Testis (tissue), 3 donors: ENCODE data around the gene NFIX. TPM values are rescaled to one million over a fixed set of nuclear protein-coding genes. Genes with fewer than 3 reads are reported as not detected.

Experiments
- DNase-seq: peaks from one replicate; pipeline ENCODE4 v3.0.0-alpha.2; 2019
- H3K27ac ChIP-seq, 2 donors: fragments of 200-600 bp; sonication (generic); one replicate each; pipeline ENCODE4 v1.5.1; 2019
- H3K27me3 ChIP-seq: fragments of 200-600 bp; sonication (generic); one replicate; pipeline ENCODE4 v1.5.1; 2019
- H3K36me3 ChIP-seq: fragments of 200-600 bp; sonication (generic); one replicate; pipeline ENCODE4 v1.5.1; 2017; ENCODE audit warnings: low read depth; ENCODE audit errors: missing control alignments
- H3K4me1 ChIP-seq: fragments of 200-600 bp; sonication (generic); one replicate; pipeline ENCODE4 v1.5.1; 2019
- H3K4me3 ChIP-seq, 2 donors: fragments of 200-600 bp; sonication (generic); one replicate each; pipeline ENCODE4 v1.5.1; 2017 to 2019
- H3K9me3 ChIP-seq: fragments of 200-600 bp; sonication (generic); one replicate; pipeline ENCODE4 v1.5.1; 2017
- CTCF ChIP-seq, 3 experiments: fragments of 450-650 bp in 2 of 3; fragments of 200-600 bp in 1 of 3; sonication (generic) in 1 of 3; IDR thresholded peaks; one replicate each; pipeline ENCODE4 v1.5.1; 2016 to 2019; ENCODE audit warnings: antibody characterized with exemption in 3 of 3, mild to moderate bottlenecking in 2 of 3, moderate library complexity in 1 of 3
- POLR2A ChIP-seq: fragments of 450-650 bp; IDR thresholded peaks from one replicate; pipeline ENCODE4 v1.6.1; 2017; ENCODE audit warnings: antibody characterized with exemption, mild to moderate bottlenecking, moderate library complexity
- WGBS, 2 donors: methylation state at CpG; one replicate each; pipeline ENCODE4 v1.1.5; 2018; 5-methylcytosine and 5-hydroxymethylcytosine counted together
- intact Hi-C: fragments of 100-400 bp; cut with DNase I; formaldehyde crosslinking; loops from one replicate; pipeline ENCODE4 v1.15.1; 2023; ENCODE audit warnings: low total_unique reads
- polyA plus RNA-seq: library from polyadenylated mRNA; stranded (reverse); fragments of 350-450 nt; fragmentation: Illumina TruSeq; extraction: RNeasy Lipid Tissue Mini Kit (QIAGEN cat#74804); gene quantifications from one replicate; pipeline ENCODE4 v1.2.3, GENCODE V29; 2014; ENCODE audit warnings: low read depth, low replicate concordance; ENCODE audit not compliant: insufficient read depth
- total RNA-seq, 2 donors: library from RNA; depleted of rRNA; stranded (reverse); fragments of >200 nt; gene quantifications; one replicate each; pipeline ENCODE4 v1.2.3, GENCODE V29; 2016

Gene NFIX
- total and polyA plus RNA-seq, 3 donors from 2014 or later = 47.4 to 62.4 (median 51.7) TPM

GRCh38 chr19:12965812-12966135 is 29.5 kb upstream of the NFIX start:
- Histone ChIP-seq H3K9me3 (no peaks in the 10 kb centered on the region), H3K4me3 (peak overlapping the region; percentile 27 to 54), H3K27ac (no peak overlapping the region), H3K4me1 (peaks cover 8% of the 10 kb centered on the region), H3K36me3 (no peaks in the 10 kb centered on the region), H3K27me3 (no peaks in the 10 kb centered on the region)
- TF ChIP-seq POLR2A (no peak), CTCF (IDR thresholded peaks at IDR 0.05) (no peak)
- intact Hi-C loops = loop anchor here (5.0 kb wide), 1 partner anchor 297 kb away; no protein-coding TSS in a partner anchor
- DNase-seq = no peak
- WGBS, 2 donors = 43 to 44% methylated on average over 8 of the region's 8 CpGs

GRCh38 chr19:12967907-12968306 is 27.4 kb upstream of the NFIX start:
- no peaks in the 10 kb centered on the region for H3K36me3 ChIP-seq

GRCh38 chr19:12969292-12969988 is 25.8 kb upstream of the NFIX start, which contains the start of gene DAND5:
TSS of gene DAND5 (plus strand) at chr19:12969576. CDS start at chr19:12969661, 85 bp downstream.
- WGBS, 2 donors = 48 to 79% methylated on average over 13 to 14 of the region's 14 CpGs
- H3K9me3 ChIP-seq = no peaks in the 10 kb centered on the region
- intact Hi-C loops = loop anchor here (5.0 kb wide), 1 partner anchor 293 kb away; no protein-coding TSS in a partner anchor
- TF ChIP-seq POLR2A (no peak), CTCF (IDR thresholded peaks at IDR 0.05) (no peak)
- DNase-seq = peak; percentile 81
- peaks cover 8% of the 10 kb centered on the region for H3K4me1 ChIP-seq
- no peaks in the 10 kb centered on the region for H3K36me3 ChIP-seq
- H3K4me3 ChIP-seq = no peak within 1 kb of the TSS
- no peaks in the 10 kb centered on the region for H3K27me3 ChIP-seq
- H3K27ac ChIP-seq = no peak within 1 kb of the TSS

More at GRCh38 chr19:12967907-12968306, 27.4 kb upstream of the NFIX start:
- Histone ChIP-seq H3K27me3 (no peaks in the 10 kb centered on the region), H3K9me3 (no peaks in the 10 kb centered on the region), H3K4me3 (no peak overlapping the region), H3K27ac (no peak overlapping the region), H3K4me1 (peaks cover 8% of the 10 kb centered on the region)
- no peak for TF ChIP-seq CTCF (IDR thresholded peaks at IDR 0.05)
- TF ChIP-seq POLR2A = no peak
- 84 to 88% methylated on average over 5 of the region's 5 CpGs for WGBS, 2 donors
- DNase-seq = no peak
- intact Hi-C loops = loop anchor here (5.0 kb wide), 1 partner anchor 294 kb away; no protein-coding TSS in a partner anchor

- TF ChIP-seq POLR2A = no peak
- no peak for TF ChIP-seq CTCF (IDR thresholded peaks at IDR 0.05)
- intact Hi-C loops = no loop called here
- peaks cover 8% of the 10 kb centered on the region for H3K4me1 ChIP-seq
- no peak overlapping the region for H3K4me3 ChIP-seq
- H3K27ac ChIP-seq = no peak overlapping the region
- H3K36me3 ChIP-seq = no peaks in the 10 kb centered on the region
- no peak for DNase-seq
- WGBS, 2 donors = 74% methylated on average over 7 of the region's 7 CpGs
- H3K9me3 ChIP-seq = no peaks in the 10 kb centered on the region
- no peaks in the 10 kb centered on the region for H3K27me3 ChIP-seq
Measured at GRCh38 chr19:12970070-12970820, 25.0 kb upstream of the NFIX start.
